GM18511 (cell line): ENCODE results near the gene FBXL17.
A peak's percentile ranks its signal among the peaks of the same experiment; 100 is the strongest.

Experiments
- ATAC-seq: cut with Tn5 transposase; IDR thresholded peaks from one replicate; pipeline ENCODE4 v1.9.1; 2021; ENCODE audit warnings: mild to moderate bottlenecking, moderate library complexity; ENCODE audit not compliant: unreplicated experiment

The FBXL17 gene

GRCh38 chr5:107929080-107929479, 452.8 kb downstream of the FBXL17 start:
- no peak for ATAC-seq

- no peak for ATAC-seq
Measured at GRCh38 chr5:107926121-107926520, 455.8 kb downstream of the FBXL17 start.

- ATAC-seq, result no peak
Measured at GRCh38 chr5:107925200-107925599, 456.7 kb downstream of the FBXL17 start.

- ATAC-seq, result peak; percentile 49
Measured at GRCh38 chr5:107919969-107920368, 461.9 kb downstream of the FBXL17 start.

- ATAC-seq, result no peak
Measured at GRCh38 chr5:107919361-107919760, 462.5 kb downstream of the FBXL17 start.

GRCh38 chr5:107917983-107918382, 463.9 kb downstream of the FBXL17 start:
- ATAC-seq, result no peak

- ATAC-seq, result no peak
Measured at GRCh38 chr5:107916731-107917725, 464.9 kb downstream of the FBXL17 start.

- no peak for ATAC-seq
Measured at GRCh38 chr5:107915176-107915812, 466.6 kb downstream of the FBXL17 start.

- no peak for ATAC-seq
Measured at GRCh38 chr5:107913494-107913893, 468.4 kb downstream of the FBXL17 start.

- ATAC-seq, result no peak
Measured at GRCh38 chr5:107900721-107901120, 481.2 kb downstream of the FBXL17 start.

- no peak for ATAC-seq
Measured at GRCh38 chr5:107894361-107894760, 487.5 kb downstream of the FBXL17 start.

- no peak for ATAC-seq
Measured at GRCh38 chr5:107893642-107894041, 488.3 kb downstream of the FBXL17 start.

GRCh38 chr5:107889387-107889786, 492.5 kb downstream of the FBXL17 start:
- ATAC-seq, result no peak

GRCh38 chr5:107888541-107888940, 493.4 kb downstream of the FBXL17 start:
- ATAC-seq, result no peak

GRCh38 chr5:107887166-107887943, 494.5 kb downstream of the FBXL17 start:
- ATAC-seq, result peak; percentile 46

GRCh38 chr5:107885601-107886000, 496.3 kb downstream of the FBXL17 start:
- no peak for ATAC-seq

- no peak for ATAC-seq
Measured at GRCh38 chr5:107884871-107885270, 497.0 kb downstream of the FBXL17 start.

- ATAC-seq, result no peak
Measured at GRCh38 chr5:107878661-107879060, 503.2 kb downstream of the FBXL17 start.

GRCh38 chr5:107876906-107877305, 505.0 kb downstream of the FBXL17 start:
- no peak for ATAC-seq

- ATAC-seq, result no peak
Measured at GRCh38 chr5:107876261-107876660, 505.6 kb downstream of the FBXL17 start.

- ATAC-seq, result no peak
Measured at GRCh38 chr5:107875833-107876232, 506.1 kb downstream of the FBXL17 start.
